ENCODE measurements around the gene FUT7. TPM values are rescaled to one million over a fixed set of nuclear protein-coding genes. Genes with fewer than 3 reads are reported as not detected.
A peak's percentile ranks its signal among the peaks of the same experiment; 100 is the strongest.

The FUT7 gene
- total and polyA plus RNA-seq, 11 donors = 0.15 to 0.48 (median 0.17) TPM; not detected in 8

GRCh38 chr9:137030538-137031527 lies 1.1 kb downstream of the FUT7 start:
- peak overlapping the region in 2 of 12 donors; percentile 3 to 65 for H3K4me3 ChIP-seq
- peak overlapping the region in 1 of 12 donors; percentile 87 for H3K27ac ChIP-seq
- TF ChIP-seq CTCF (IDR thresholded peaks at IDR 0.05) (no peak), POLR2A (IDR thresholded peaks at IDR 0.05) (no peak)
- intact Hi-C loops (cut with DNase I) = loop anchor here in 3 of 10 donors (5.0 to 10.0 kb wide), 2 partner anchors 84 to 186 kb away; partner anchors contain the start of genes AJM1 (in 2 of the 3), PHPT1 (in 2 of the 3) and C8G (in 1 of the 3)
- no peaks in the 10 kb centered on the region for H3K36me3 ChIP-seq
- DNase-seq = peak in 2 of 5 donors; percentile 56 to 83
- H3K9me3 ChIP-seq = no peaks in the 10 kb centered on the region
- no peak for ATAC-seq
- H3K4me1 ChIP-seq = peaks cover 8 to 82% (median 35%) of the 10 kb centered on the region in 12 donors
- H3K27me3 ChIP-seq = no peaks in the 10 kb centered on the region
- 84 to 91% (median 90%) methylated on average over 48 to 65 of the region's 65 CpGs for WGBS, 4 donors

GRCh38 chr9:137030006-137030405 lies 1.9 kb downstream of the FUT7 start:
- intact Hi-C loops (cut with DNase I) = loop anchor here in 3 of 10 donors (5.0 to 10.0 kb wide), 2 partner anchors 83 to 185 kb away; partner anchors contain the start of genes AJM1 (in 2 of the 3), PHPT1 (in 2 of the 3) and C8G (in 1 of the 3)
- peak overlapping the region in 1 of 12 donors; percentile 65 for H3K4me3 ChIP-seq
- TF ChIP-seq POLR2A (IDR thresholded peaks at IDR 0.05) (no peak), CTCF (IDR thresholded peaks at IDR 0.05) (no peak)
- WGBS, 4 donors = 76 to 84% (median 83%) methylated on average over 15 of the region's 15 CpGs
- peak overlapping the region in 1 of 12 donors; percentile 87 for H3K27ac ChIP-seq
- no peaks in the 10 kb centered on the region for H3K36me3 ChIP-seq
- DNase-seq (no peak), ATAC-seq (no peak)
- peaks cover 8 to 75% (median 30%) of the 10 kb centered on the region in 12 donors for H3K4me1 ChIP-seq
- no peaks in the 10 kb centered on the region for H3K27me3 ChIP-seq
- no peaks in the 10 kb centered on the region for H3K9me3 ChIP-seq

GRCh38 chr9:137029058-137029936 lies 2.6 kb downstream of the FUT7 start:
- ATAC-seq = peak; percentile 28 to 76 (median 70)
- DNase-seq = peak; percentile 73 to 91 (median 82)
- Histone ChIP-seq H3K4me3 (peak overlapping the region in 11 of 12 donors; percentile 45 to 79 (median 67)), H3K4me1 (peaks cover 5 to 68% (median 25%) of the 10 kb centered on the region in 12 donors), H3K27ac (peak overlapping the region in 1 of 12 donors; percentile 87), H3K9me3 (no peaks in the 10 kb centered on the region), H3K27me3 (no peaks in the 10 kb centered on the region), H3K36me3 (no peaks in the 10 kb centered on the region)
- WGBS, 4 donors = 23 to 44% (median 33%) methylated on average over 13 to 19 of the region's 19 CpGs
- intact Hi-C loops (cut with DNase I) = loop anchor here in 5 of 10 donors (2.0 to 10.0 kb wide), 4 partner anchors 37 to 144 kb away; partner anchors contain the start of genes C8G (in 1 of the 5), PAXX (in 1 of the 5) and TRAF2 (in 1 of the 5)
- TF ChIP-seq POLR2A (IDR thresholded peaks at IDR 0.05) = no peak
- TF ChIP-seq CTCF (IDR thresholded peaks at IDR 0.05) = peak; percentile 74 to 96 (median 90)
